ENCODE measurements around the gene ZNF655.

Gene ZNF655

DNA sequence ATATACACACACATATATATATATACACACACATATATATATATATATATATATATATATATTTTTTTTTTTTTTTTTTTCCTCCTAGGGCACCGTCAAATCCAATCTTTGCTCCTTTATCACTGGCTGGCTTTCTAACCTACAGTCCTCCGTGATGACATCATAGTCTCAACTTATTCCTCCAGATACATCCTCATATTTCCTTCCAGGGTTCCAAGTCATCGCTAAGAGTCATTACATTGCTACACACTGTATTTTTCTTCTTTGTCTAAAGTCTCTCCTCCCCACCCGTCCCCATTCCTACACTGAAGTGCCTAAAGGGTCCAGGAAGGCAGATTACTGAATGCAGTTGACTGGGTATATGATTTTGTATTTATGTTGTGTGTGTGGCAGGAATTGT lies 5.4 kb upstream of the ZNF655 start:
- H3K27ac ChIP-seq: no peak overlapping the region
- TF ChIP-seq, protein P1, sequence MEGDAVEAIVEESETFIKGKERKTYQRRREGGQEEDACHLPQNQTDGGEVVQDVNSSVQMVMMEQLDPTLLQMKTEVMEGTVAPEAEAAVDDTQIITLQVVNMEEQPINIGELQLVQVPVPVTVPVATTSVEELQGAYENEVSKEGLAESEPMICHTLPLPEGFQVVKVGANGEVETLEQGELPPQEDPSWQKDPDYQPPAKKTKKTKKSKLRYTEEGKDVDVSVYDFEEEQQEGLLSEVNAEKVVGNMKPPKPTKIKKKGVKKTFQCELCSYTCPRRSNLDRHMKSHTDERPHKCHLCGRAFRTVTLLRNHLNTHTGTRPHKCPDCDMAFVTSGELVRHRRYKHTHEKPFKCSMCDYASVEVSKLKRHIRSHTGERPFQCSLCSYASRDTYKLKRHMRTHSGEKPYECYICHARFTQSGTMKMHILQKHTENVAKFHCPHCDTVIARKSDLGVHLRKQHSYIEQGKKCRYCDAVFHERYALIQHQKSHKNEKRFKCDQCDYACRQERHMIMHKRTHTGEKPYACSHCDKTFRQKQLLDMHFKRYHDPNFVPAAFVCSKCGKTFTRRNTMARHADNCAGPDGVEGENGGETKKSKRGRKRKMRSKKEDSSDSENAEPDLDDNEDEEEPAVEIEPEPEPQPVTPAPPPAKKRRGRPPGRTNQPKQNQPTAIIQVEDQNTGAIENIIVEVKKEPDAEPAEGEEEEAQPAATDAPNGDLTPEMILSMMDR (conservative IDR thresholded peaks at IDR 0.05): no peak

DNA sequence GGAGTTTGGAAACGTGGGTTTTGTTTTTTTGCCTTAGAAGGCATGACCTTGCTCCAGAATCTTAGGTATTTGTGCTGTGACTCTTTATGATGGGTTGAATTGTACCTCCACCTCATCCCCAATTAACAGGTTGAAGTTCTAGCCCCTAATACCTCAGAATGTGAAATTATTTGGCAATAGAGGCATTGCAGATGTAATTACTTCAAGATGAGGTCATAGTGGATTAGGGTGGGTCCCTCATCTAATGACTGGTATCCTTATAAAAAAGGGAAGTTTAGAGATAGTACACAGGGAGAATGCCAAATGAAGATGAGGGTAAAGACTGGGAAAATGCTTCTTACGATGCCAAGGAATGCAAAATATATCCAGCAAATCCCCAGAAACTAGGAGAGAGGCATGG lies 3.5 kb upstream of the ZNF655 start:
- TF ChIP-seq, protein P1 (conservative IDR thresholded peaks at IDR 0.05): no peak
- H3K27ac ChIP-seq: no peak overlapping the region

GRCh38 chr7:99557196-99557607 lies 1.2 kb upstream of the ZNF655 start:
- no peak overlapping the region for H3K27ac ChIP-seq
- TF ChIP-seq, protein P1 (conservative IDR thresholded peaks at IDR 0.05): no peak

DNA sequence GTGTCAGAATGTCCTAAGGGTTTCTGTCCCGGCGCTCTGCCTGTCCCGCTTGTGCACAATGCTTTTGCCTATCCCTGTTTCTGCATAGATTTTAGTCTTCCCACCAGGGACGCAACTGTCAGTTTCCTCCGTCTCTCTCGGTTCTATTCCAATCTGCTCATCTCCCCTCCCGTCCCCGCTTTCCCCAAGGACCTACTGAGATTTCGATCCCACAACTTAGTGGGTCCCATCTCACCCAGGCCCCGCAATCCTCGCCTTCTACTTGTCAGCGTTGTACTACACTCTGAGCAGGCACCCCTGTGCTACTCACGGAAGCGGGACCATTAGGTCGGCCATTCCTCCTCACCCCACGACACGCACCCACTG lies 519 bp upstream of the ZNF655 start:
- TF ChIP-seq, protein P1 (conservative IDR thresholded peaks at IDR 0.05): no peak
- no peak overlapping the region for H3K27ac ChIP-seq

DNA sequence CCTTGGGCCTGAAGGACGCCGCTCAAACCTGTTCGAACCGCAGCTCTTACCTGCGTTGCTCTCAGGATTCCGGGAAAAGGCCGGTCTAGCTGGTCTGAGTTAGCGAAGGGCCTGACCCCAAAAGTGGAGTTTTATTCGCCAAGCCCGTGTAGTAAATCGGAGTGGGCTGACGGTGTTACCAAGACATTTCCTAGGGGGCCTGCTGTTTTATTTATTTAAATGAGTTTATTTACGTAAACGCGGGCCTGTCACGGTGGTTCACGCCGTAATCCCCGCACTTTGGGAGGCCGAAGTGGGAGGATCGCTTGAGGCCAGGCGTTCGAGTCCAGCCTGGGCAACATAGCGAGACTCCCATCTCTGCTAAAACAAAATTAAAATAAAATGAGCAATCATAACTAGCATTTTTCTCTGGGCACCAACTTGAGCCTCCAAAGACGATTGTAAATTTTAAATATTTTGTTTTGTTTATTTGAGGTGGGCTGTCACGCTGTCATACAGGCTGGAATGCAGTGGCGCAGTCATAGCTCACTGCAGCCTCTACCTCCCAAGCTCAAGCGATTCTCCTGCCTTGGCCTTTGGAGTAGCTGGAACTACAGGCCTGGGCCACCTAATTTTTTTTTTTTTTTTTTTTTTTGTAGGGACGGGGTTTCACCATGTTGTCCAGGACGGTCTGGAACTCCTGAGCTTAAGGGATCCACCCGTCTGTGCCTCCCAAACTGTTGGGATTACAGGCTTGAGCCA lies 903 bp downstream of the ZNF655 start:
- H3K27ac ChIP-seq: no peak overlapping the region
- TF ChIP-seq, protein P1 (conservative IDR thresholded peaks at IDR 0.05): no peak

DNA sequence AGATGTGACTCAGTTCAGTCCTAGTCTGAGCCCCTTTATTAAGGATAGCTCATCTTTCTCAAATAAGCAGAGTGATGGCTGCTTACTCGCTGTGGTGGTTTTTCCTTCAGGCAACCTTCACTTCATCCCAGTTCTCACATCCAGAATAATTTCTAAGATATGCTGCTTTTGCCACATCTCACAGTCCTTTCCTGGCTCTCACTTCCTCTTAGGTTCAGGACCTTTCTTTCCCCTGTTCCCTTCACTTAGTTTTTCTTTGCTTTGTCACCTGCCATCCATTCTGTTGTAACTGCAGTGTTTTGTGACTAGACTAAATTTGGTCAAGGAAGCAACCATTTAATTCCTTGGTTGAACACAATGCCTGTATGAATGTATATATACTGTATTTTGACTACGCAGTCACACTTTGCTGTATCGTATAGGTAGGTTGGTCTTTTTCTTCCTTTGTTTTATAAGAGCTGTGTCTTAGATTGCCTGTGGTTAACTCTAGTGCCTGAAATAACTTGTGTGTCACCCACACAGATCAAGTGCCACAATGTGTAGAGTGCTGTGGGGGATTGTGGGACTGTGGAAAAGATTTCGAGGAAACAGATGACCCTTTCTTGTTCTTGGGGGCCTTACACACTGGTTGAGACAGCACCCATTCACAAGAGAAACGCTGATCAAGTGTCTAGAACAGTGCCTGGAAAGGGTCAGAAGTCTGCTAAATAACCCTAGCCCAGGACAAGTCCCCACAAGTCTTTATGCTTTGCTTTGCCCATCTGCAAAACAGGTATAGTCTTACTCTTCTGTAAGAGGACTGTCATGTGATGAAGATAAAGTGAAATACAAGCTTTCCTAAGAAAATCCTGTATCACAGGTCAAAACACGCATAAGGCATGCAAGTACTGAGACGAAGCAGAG lies 2.6 kb downstream of the ZNF655 start:
- TF ChIP-seq, protein P1 (conservative IDR thresholded peaks at IDR 0.05): no peak
- H3K27ac ChIP-seq: no peak overlapping the region

DNA sequence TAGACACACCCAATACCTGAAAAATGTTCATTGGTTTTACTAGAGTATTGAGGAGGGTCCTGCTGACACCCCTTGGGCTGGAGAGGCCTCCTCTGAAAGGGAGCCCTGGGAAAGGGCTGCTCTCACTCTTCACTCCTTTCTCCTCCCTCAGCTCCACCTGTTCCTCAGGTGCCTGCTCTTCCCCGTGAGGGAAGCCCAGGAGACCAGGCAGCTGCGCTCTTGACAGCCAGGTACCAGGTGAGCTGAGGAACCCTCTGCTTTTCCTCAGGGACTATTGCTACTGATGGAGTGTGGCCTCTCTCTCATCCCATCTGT lies 3.3 kb downstream of the ZNF655 start:
- TF ChIP-seq, protein P1 (conservative IDR thresholded peaks at IDR 0.05): no peak
- H3K27ac ChIP-seq: no peak overlapping the region

Measured in VCaP (cell line).